Spinal cord (tissue), 10 donors: ENCODE measurements around the gene PDSS2. TPM values are rescaled to one million over a fixed set of nuclear protein-coding genes. Genes with fewer than 3 reads are reported as not detected.
A peak's percentile ranks its signal among the peaks of the same experiment; 100 is the strongest.
"Not testable (repeated sequence)": the region's sequence is repeated elsewhere in the genome, so short reads cannot be mapped to it uniquely, and the experiment has no call there.

Source experiments
- DNase-seq, 6 donors: peaks; one replicate each; pipeline versions ENCODE4 v3.0.0 to v3.0.0-alpha.2; 2013 to 2015; ENCODE audit warnings: low spot score in 6 of 6, low read depth in 4 of 6
- H3K27ac ChIP-seq: one replicate; pipeline ENCODE4 v1.5.1; 2013; ENCODE audit warnings: low read depth, low read length, control low read depth
- H3K27me3 ChIP-seq: one replicate; pipeline ENCODE4 v1.6.1; 2013; ENCODE audit warnings: low read length; ENCODE audit not compliant: control insufficient read depth, insufficient read depth
- H3K36me3 ChIP-seq: one replicate; pipeline ENCODE4 v1.6.1; 2013; ENCODE audit warnings: low read length; ENCODE audit not compliant: control insufficient read depth, insufficient read depth
- H3K4me1 ChIP-seq: one replicate; pipeline ENCODE4 v1.6.1; 2013; ENCODE audit warnings: low read length; ENCODE audit not compliant: control insufficient read depth, insufficient read depth
- H3K4me3 ChIP-seq: one replicate; pipeline ENCODE4 v1.5.1; 2013; ENCODE audit warnings: low read depth, low read length, control low read depth
- H3K9me3 ChIP-seq: one replicate; pipeline ENCODE4 v1.6.1; 2013; ENCODE audit warnings: low read length; ENCODE audit not compliant: control insufficient read depth, insufficient read depth
- WGBS: methylation state at CpG from one replicate; pipeline ENCODE4 v1.1.5; 2013; ENCODE audit warnings: missing lambda C conversion rate; ENCODE audit not compliant: insufficient coverage; 5-methylcytosine and 5-hydroxymethylcytosine counted together
- polyA plus RNA-seq, 2 donors: library from polyadenylated mRNA; unstranded; fragments of 120-200 nt; gene quantifications; one replicate each; pipeline ENCODE4 v1.2.1, GENCODE V29; 2013; ENCODE audit not compliant: insufficient read length in 2 of 2
- total RNA-seq, 2 donors: library from RNA; depleted of rRNA in 1 of 2; stranded (reverse); fragments of 120-200 nt in 1 of 2; fragments of >200 nt in 1 of 2; gene quantifications; one replicate each; pipeline versions ENCODE4 v1.2.3 to v1.2.4, GENCODE V29; 2013 to 2014
- donor health status: healthy.

PDSS2 gene
- total and polyA plus RNA-seq, 4 donors = 9.5 to 14.5 (median 10.6) TPM

DNA sequence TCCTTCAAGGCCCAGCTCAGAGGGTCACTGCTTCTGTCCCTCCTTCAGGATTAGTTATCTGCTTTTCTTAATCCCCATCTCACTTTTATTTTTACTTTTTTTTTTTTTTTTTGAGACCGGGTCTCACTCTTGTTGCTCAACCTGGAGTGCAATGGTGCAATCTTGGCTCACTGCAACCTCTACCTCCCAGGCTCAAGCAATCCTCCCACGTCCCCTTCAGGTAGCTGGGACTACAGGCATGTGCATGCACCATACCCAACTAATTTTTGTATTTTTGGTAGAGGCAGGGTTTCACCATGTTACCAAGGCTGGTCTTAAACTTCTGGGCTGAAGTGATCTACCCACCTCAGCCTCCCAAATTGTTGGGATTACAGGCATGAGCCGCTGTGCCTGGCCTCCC, 16.5 kb upstream of the PDSS2 start:
- not testable (repeated sequence) for DNase-seq, H3K9me3 ChIP-seq, H3K4me3 ChIP-seq, H3K27me3 ChIP-seq, H3K4me1 ChIP-seq, H3K27ac ChIP-seq, H3K36me3 ChIP-seq
- WGBS = 80% methylated on average over 1 of the region's 3 CpGs

GRCh38 chr6:107475360-107475759, 16.0 kb upstream of the PDSS2 start:
- not testable (repeated sequence) for H3K4me1 ChIP-seq, H3K4me3 ChIP-seq, H3K36me3 ChIP-seq, H3K9me3 ChIP-seq, DNase-seq, H3K27me3 ChIP-seq, H3K27ac ChIP-seq
- 92% methylated on average over 3 of the region's 3 CpGs for WGBS

DNA sequence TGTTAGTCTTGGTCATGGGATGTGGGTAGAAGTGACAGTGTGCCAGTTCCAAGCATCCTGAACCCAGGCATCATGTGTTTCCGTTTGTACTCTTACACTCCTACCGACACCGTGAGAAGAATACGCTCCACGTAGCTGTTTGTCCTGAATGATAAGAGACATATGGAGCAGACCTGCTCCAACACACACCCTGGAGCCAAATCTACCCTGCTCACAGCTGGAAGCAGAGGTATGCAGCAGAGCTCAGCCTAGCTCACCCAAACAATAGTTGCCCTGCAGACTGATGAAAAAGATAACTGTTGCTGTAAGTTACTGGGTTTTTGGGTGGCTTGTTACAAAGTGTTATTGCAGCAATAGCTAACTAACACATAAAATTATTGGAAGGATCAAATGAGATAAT, 14.3 kb upstream of the PDSS2 start:
- H3K4me1 ChIP-seq = no peaks in the 10 kb centered on the region
- no peaks in the 10 kb centered on the region for H3K36me3 ChIP-seq
- H3K4me3 ChIP-seq = no peak overlapping the region
- no peak overlapping the region for H3K27ac ChIP-seq
- no peak for DNase-seq
- 60% methylated on average over 1 of the region's 5 CpGs for WGBS
- no peaks in the 10 kb centered on the region for H3K9me3 ChIP-seq
- no peaks in the 10 kb centered on the region for H3K27me3 ChIP-seq

- Histone ChIP-seq H3K27me3 (no peaks in the 10 kb centered on the region), H3K4me1 (no peaks in the 10 kb centered on the region), H3K27ac (no peak overlapping the region), H3K9me3 (no peaks in the 10 kb centered on the region), H3K36me3 (no peaks in the 10 kb centered on the region), H3K4me3 (no peak overlapping the region)
- WGBS = no CpG with 5 or more reads among the region's 1 CpG
- DNase-seq = no peak
Measured at GRCh38 chr6:107470364-107470763, 11.0 kb upstream of the PDSS2 start.

DNA sequence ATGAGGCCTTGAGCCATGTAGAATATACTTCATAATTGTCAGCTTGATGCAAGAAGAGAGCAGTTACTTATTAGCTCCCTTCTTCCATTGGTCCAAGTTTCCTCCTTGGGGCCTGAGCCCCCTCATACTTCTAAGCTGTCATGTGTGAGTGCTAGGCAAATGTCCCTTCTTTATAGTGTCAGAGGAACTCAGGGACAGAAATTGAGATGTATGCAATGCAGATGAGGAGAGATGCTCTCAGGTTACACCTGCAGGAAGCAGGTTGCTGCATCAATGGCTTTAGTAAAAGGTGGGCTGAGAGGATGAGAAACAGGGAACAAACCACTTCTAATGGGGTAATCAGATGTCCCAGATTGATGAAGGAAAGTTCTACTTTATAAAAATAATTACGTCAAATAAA, 6.7 kb upstream of the PDSS2 start:
- DNase-seq = no peak
- H3K9me3 ChIP-seq = no peaks in the 10 kb centered on the region
- H3K27ac ChIP-seq = no peak overlapping the region
- H3K36me3 ChIP-seq = no peaks in the 10 kb centered on the region
- H3K4me3 ChIP-seq = no peak overlapping the region
- WGBS = no CpG with 5 or more reads among the region's 1 CpG
- H3K27me3 ChIP-seq = no peaks in the 10 kb centered on the region
- H3K4me1 ChIP-seq = no peaks in the 10 kb centered on the region

GRCh38 chr6:107460083-107460631, 793 bp upstream of the PDSS2 start:
- Histone ChIP-seq H3K27ac (peak overlapping the region; percentile 87), H3K4me3 (peak overlapping the region; percentile 95), H3K9me3 (no peaks in the 10 kb centered on the region), H3K36me3 (no peaks in the 10 kb centered on the region), H3K27me3 (no peaks in the 10 kb centered on the region), H3K4me1 (peaks cover 12% of the 10 kb centered on the region)
- WGBS = 0% methylated on average over 12 of the region's 22 CpGs
- no peak for DNase-seq

DNA sequence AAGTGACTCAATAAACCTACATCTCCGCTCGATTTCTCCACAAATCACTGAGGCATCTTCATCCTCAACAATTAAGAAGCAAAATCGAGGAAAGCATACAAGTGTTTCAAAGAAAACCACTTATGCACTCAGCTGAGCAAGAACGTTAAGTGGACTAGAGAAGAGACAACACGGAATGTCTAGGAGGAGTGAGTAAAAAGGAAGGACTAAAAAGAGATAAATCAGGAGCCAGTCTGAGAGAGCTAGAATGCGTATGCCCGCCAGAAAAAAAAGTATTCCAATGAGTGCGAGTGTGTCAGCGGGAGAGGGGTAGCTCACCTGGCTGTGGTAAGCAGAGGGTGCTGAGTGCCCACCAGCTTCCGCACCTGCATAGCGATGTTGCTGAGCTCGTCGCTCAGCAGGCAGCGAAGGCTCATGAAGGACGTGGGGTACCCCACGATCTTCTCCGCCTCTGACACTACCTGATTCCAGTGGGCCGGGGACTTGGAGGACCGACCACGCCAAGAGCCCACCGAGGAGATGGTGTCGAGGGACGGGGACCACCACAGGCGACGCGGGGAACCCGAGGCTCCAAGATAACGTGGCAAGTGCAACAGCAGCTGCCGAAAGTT, 587 bp downstream of the PDSS2 start:
- Histone ChIP-seq H3K36me3 (no peaks in the 10 kb centered on the region), H3K4me3 (peak overlapping the region; percentile 95), H3K4me1 (peaks cover 12% of the 10 kb centered on the region), H3K9me3 (no peaks in the 10 kb centered on the region), H3K27ac (peak overlapping the region; percentile 87), H3K27me3 (no peaks in the 10 kb centered on the region)
- 0% methylated on average over 26 of the region's 29 CpGs for WGBS
- DNase-seq = peak in 3 of 6 donors; percentile 6 to 56 (median 19)

GRCh38 chr6:107448776-107449175, 10.6 kb downstream of the PDSS2 start:
- DNase-seq = no peak
- Histone ChIP-seq H3K4me1 (no peaks in the 10 kb centered on the region), H3K9me3 (peaks cover 9% of the 10 kb centered on the region), H3K4me3 (no peak overlapping the region), H3K36me3 (no peaks in the 10 kb centered on the region), H3K27me3 (no peaks in the 10 kb centered on the region), H3K27ac (no peak overlapping the region)
- 100% methylated on average over 1 of the region's 1 CpG for WGBS

DNA sequence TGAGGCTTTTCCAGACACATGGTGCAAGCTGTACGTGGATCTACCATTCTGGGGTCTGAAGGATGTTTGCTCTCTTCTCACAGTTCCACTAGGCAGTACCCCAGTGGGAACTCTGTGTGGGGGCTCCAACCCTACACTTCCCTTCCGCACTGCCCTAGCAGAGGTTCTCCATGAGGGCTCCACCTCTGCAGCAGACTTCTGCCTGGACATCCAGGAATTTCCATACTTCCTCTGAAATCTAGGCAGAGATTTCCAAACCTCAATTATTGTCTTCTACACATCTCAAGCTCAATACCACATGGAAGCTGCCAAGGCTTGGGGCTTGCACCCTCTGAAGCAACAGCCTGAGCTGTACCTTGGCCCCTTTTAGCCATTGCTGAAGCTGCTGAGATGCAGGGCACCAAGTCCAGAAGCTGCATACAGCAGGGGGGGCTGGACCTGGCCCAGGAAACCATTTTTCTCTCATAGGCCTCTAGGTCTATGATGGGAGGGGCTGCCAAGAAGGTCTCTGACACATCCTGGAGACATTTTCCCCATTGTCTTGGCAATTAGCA, 11.6 kb downstream of the PDSS2 start:
- Histone ChIP-seq H3K4me3 (no peak overlapping the region), H3K27ac (no peak overlapping the region), H3K27me3 (no peaks in the 10 kb centered on the region), H3K4me1 (no peaks in the 10 kb centered on the region), H3K9me3 (peaks cover 9% of the 10 kb centered on the region), H3K36me3 (no peaks in the 10 kb centered on the region)
- 100% methylated on average over 2 of the region's 2 CpGs for WGBS
- DNase-seq = no peak

DNA sequence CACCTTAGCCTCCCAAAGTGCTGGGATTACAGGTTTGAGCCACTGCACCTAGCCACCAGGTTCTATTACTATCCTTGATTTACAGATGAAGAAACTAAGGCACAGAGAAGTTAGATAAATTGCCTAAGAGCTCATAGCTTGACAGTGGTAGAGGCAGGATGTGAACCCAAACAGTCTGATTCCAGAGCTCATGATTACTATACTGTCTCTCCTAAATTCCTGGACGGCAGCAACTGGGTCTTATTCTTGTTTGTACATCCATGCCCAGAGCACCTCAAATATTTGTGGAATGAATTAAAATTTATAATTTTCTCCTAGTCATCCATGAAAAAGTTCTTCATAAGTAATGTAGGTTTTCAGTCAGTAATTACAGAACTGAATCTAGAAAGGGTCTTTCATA, 15.1 kb downstream of the PDSS2 start:
- no peak overlapping the region for H3K4me3 ChIP-seq
- DNase-seq = no peak
- H3K36me3 ChIP-seq = no peaks in the 10 kb centered on the region
- H3K4me1 ChIP-seq = no peaks in the 10 kb centered on the region
- WGBS = no CpG with 5 or more reads among the region's 1 CpG
- no peaks in the 10 kb centered on the region for H3K27me3 ChIP-seq
- peaks cover 9% of the 10 kb centered on the region for H3K9me3 ChIP-seq
- H3K27ac ChIP-seq = no peak overlapping the region
